Measurements from ENCODE around the gene RABGAP1L.
"Not testable (repeated sequence)": the region's sequence is repeated elsewhere in the genome, so short reads cannot be mapped to it uniquely, and the experiment has no call there.

The RABGAP1L gene

GRCh38 chr1:174584071-174584470 is 424.8 kb downstream of the RABGAP1L start:
- WGBS (ENCODE audit: extremely low coverage, insufficient coverage, insufficient read length): no CpG with 5 or more reads among the region's 1 CpG
- H3K27ac ChIP-seq (ENCODE audit: low read depth, low read length): no peak overlapping the region

GRCh38 chr1:174588618-174589017 is 429.3 kb downstream of the RABGAP1L start:
- H3K4me1 ChIP-seq (ENCODE audit: control insufficient read depth in 1 of 2, insufficient read depth in 2 of 2, low read length in 2 of 2); H3K27ac ChIP-seq (ENCODE audit: low read depth, low read length); H4K91ac ChIP-seq (ENCODE audit: low read depth, low read length); H3K36me3 ChIP-seq (ENCODE audit: control insufficient read depth in 1 of 2, insufficient read depth in 2 of 2, low read length in 2 of 2); H3K79me1 ChIP-seq (ENCODE audit: low read length); H3K27me3 ChIP-seq (ENCODE audit: insufficient read depth, low read length); H2AK5ac ChIP-seq (ENCODE audit: low read length); H2BK120ac ChIP-seq (ENCODE audit: insufficient read depth, low read length, poor library complexity); H3K23ac ChIP-seq (ENCODE audit: low read length); H2AFZ ChIP-seq (ENCODE audit: insufficient read depth, low read length, poor library complexity); H4K12ac ChIP-seq (ENCODE audit: low read depth, low read length); H3K4me3 ChIP-seq (ENCODE audit: low read depth, low read length); H3K9ac ChIP-seq (ENCODE audit: low read length); H3K79me2 ChIP-seq (ENCODE audit: control insufficient read depth, insufficient read depth, low read length, poor library complexity); H3K4ac ChIP-seq (ENCODE audit: low read depth, low read length); H3K9me3 ChIP-seq (ENCODE audit: insufficient read depth, low read depth, low read length); H3K18ac ChIP-seq (ENCODE audit: low read length); DNase-seq; H2BK12ac ChIP-seq (ENCODE audit: low read length); H4K8ac ChIP-seq (ENCODE audit: low read depth, low read length); H2BK5ac ChIP-seq (ENCODE audit: low read depth, low read length, poor library complexity); H3K14ac ChIP-seq (ENCODE audit: low read length); H3K4me2 ChIP-seq (ENCODE audit: low read length): not testable (repeated sequence)

More at GRCh38 chr1:174584071-174584470, 424.8 kb downstream of the RABGAP1L start:
- H4K12ac ChIP-seq (ENCODE audit: low read depth, low read length): no peak overlapping the region
- no peak overlapping the region for H3K18ac ChIP-seq (ENCODE audit: low read length)
- no peak overlapping the region for H3K23ac ChIP-seq (ENCODE audit: low read length)
- no peaks in the 10 kb centered on the region for H3K9me3 ChIP-seq (ENCODE audit: insufficient read depth, low read depth, low read length)
- no peak overlapping the region for H4K8ac ChIP-seq (ENCODE audit: low read depth, low read length)
- H3K4me3 ChIP-seq (ENCODE audit: low read depth, low read length): no peak overlapping the region
- no peak overlapping the region for H2AK5ac ChIP-seq (ENCODE audit: low read length)
- no peak overlapping the region for H2BK120ac ChIP-seq (ENCODE audit: insufficient read depth, low read length, poor library complexity)
- no peaks in the 10 kb centered on the region for H3K79me1 ChIP-seq (ENCODE audit: low read length)
- H4K91ac ChIP-seq (ENCODE audit: low read depth, low read length): no peak overlapping the region
- H3K79me2 ChIP-seq (ENCODE audit: control insufficient read depth, insufficient read depth, low read length, poor library complexity): no peaks in the 10 kb centered on the region
- no peak overlapping the region for H3K9ac ChIP-seq (ENCODE audit: low read length)
- no peak overlapping the region for H3K4me2 ChIP-seq (ENCODE audit: low read length)
- no peaks in the 10 kb centered on the region for H3K36me3 ChIP-seq (ENCODE audit: control insufficient read depth in 1 of 2, insufficient read depth in 2 of 2, low read length in 2 of 2)
- H3K4ac ChIP-seq (ENCODE audit: low read depth, low read length): no peak overlapping the region
- H3K4me1 ChIP-seq (ENCODE audit: control insufficient read depth in 1 of 2, insufficient read depth in 2 of 2, low read length in 2 of 2): no peaks in the 10 kb centered on the region
- no peak overlapping the region for H2BK5ac ChIP-seq (ENCODE audit: low read depth, low read length, poor library complexity)
- H3K14ac ChIP-seq (ENCODE audit: low read length): no peak overlapping the region
- no peaks in the 10 kb centered on the region for H3K27me3 ChIP-seq (ENCODE audit: insufficient read depth, low read length)
- no peak overlapping the region for H2BK12ac ChIP-seq (ENCODE audit: low read length)
- DNase-seq: peak in 1 of 2 donors; percentile 5
- H2AFZ ChIP-seq (ENCODE audit: insufficient read depth, low read length, poor library complexity): no peak overlapping the region

- no peak overlapping the region for H2AFZ ChIP-seq (ENCODE audit: insufficient read depth, low read length, poor library complexity)
- H2AK5ac ChIP-seq (ENCODE audit: low read length): no peak overlapping the region
- DNase-seq: no peak
- H3K4me1 ChIP-seq (ENCODE audit: control insufficient read depth in 1 of 2, insufficient read depth in 2 of 2, low read length in 2 of 2): no peaks in the 10 kb centered on the region
- H2BK120ac ChIP-seq (ENCODE audit: insufficient read depth, low read length, poor library complexity): no peak overlapping the region
- H2BK12ac ChIP-seq (ENCODE audit: low read length): no peak overlapping the region
- H3K9me3 ChIP-seq (ENCODE audit: insufficient read depth, low read depth, low read length): peaks cover 2% of the 10 kb centered on the region
- H3K27me3 ChIP-seq (ENCODE audit: insufficient read depth, low read length): no peaks in the 10 kb centered on the region
- no peak overlapping the region for H4K8ac ChIP-seq (ENCODE audit: low read depth, low read length)
- no peak overlapping the region for H3K4ac ChIP-seq (ENCODE audit: low read depth, low read length)
- no peak overlapping the region for H3K18ac ChIP-seq (ENCODE audit: low read length)
- H3K36me3 ChIP-seq (ENCODE audit: control insufficient read depth in 1 of 2, insufficient read depth in 2 of 2, low read length in 2 of 2): peaks cover 0 to 2% of the 10 kb centered on the region in 2 experiments
- H3K79me1 ChIP-seq (ENCODE audit: low read length): no peaks in the 10 kb centered on the region
- H3K14ac ChIP-seq (ENCODE audit: low read length): no peak overlapping the region
- no peak overlapping the region for H3K4me3 ChIP-seq (ENCODE audit: low read depth, low read length)
- H4K91ac ChIP-seq (ENCODE audit: low read depth, low read length): no peak overlapping the region
- H3K9ac ChIP-seq (ENCODE audit: low read length): no peak overlapping the region
- H2BK5ac ChIP-seq (ENCODE audit: low read depth, low read length, poor library complexity): no peak overlapping the region
- no peak overlapping the region for H3K23ac ChIP-seq (ENCODE audit: low read length)
- H3K27ac ChIP-seq (ENCODE audit: low read depth, low read length): no peak overlapping the region
- no CpG with 5 or more reads among the region's 1 CpG for WGBS (ENCODE audit: extremely low coverage, insufficient coverage, insufficient read length)
- no peaks in the 10 kb centered on the region for H3K79me2 ChIP-seq (ENCODE audit: control insufficient read depth, insufficient read depth, low read length, poor library complexity)
- H4K12ac ChIP-seq (ENCODE audit: low read depth, low read length): no peak overlapping the region
- H3K4me2 ChIP-seq (ENCODE audit: low read length): no peak overlapping the region
Observed at GRCh38 chr1:174605198-174605597, 445.9 kb downstream of the RABGAP1L start.

- H3K4me3 ChIP-seq (ENCODE audit: low read depth, low read length): no peak overlapping the region
- H2BK5ac ChIP-seq (ENCODE audit: low read depth, low read length, poor library complexity): no peak overlapping the region
- H4K8ac ChIP-seq (ENCODE audit: low read depth, low read length): no peak overlapping the region
- no peak overlapping the region for H2BK120ac ChIP-seq (ENCODE audit: insufficient read depth, low read length, poor library complexity)
- H3K4ac ChIP-seq (ENCODE audit: low read depth, low read length): no peak overlapping the region
- no peak overlapping the region for H3K18ac ChIP-seq (ENCODE audit: low read length)
- H4K91ac ChIP-seq (ENCODE audit: low read depth, low read length): no peak overlapping the region
- no peak overlapping the region for H3K9ac ChIP-seq (ENCODE audit: low read length)
- no peak overlapping the region for H2BK12ac ChIP-seq (ENCODE audit: low read length)
- H3K14ac ChIP-seq (ENCODE audit: low read length): no peak overlapping the region
- no peaks in the 10 kb centered on the region for H3K27me3 ChIP-seq (ENCODE audit: insufficient read depth, low read length)
- no peak overlapping the region for H3K23ac ChIP-seq (ENCODE audit: low read length)
- no peaks in the 10 kb centered on the region for H3K79me1 ChIP-seq (ENCODE audit: low read length)
- no peaks in the 10 kb centered on the region for H3K79me2 ChIP-seq (ENCODE audit: control insufficient read depth, insufficient read depth, low read length, poor library complexity)
- H2AFZ ChIP-seq (ENCODE audit: insufficient read depth, low read length, poor library complexity): no peak overlapping the region
- WGBS (ENCODE audit: extremely low coverage, insufficient coverage, insufficient read length): no CpG with 5 or more reads among the region's 2 CpGs
- no peak overlapping the region for H3K27ac ChIP-seq (ENCODE audit: low read depth, low read length)
- H3K4me1 ChIP-seq (ENCODE audit: control insufficient read depth in 1 of 2, insufficient read depth in 2 of 2, low read length in 2 of 2): no peaks in the 10 kb centered on the region
- no peak overlapping the region for H4K12ac ChIP-seq (ENCODE audit: low read depth, low read length)
- no peak overlapping the region for H2AK5ac ChIP-seq (ENCODE audit: low read length)
- no peak overlapping the region for H3K4me2 ChIP-seq (ENCODE audit: low read length)
- no peak for DNase-seq
- H3K36me3 ChIP-seq (ENCODE audit: control insufficient read depth in 1 of 2, insufficient read depth in 2 of 2, low read length in 2 of 2): no peaks in the 10 kb centered on the region
- no peaks in the 10 kb centered on the region for H3K9me3 ChIP-seq (ENCODE audit: insufficient read depth, low read depth, low read length)
Observed at GRCh38 chr1:174606471-174606870, 447.2 kb downstream of the RABGAP1L start.

All from trophoblast cell (in vitro differentiated cells and primary cell).